Esophagus squamous epithelium (tissue), 4 donors: Measurements from ENCODE around the gene RNF217.

Source experiments
- POLR2A ChIP-seq, 4 donors: fragments of 450-650 bp; IDR thresholded peaks; one replicate each; pipeline ENCODE4 v1.6.1; 2017; ENCODE audit warnings: antibody characterized with exemption in 4 of 4, mild to moderate bottlenecking in 4 of 4, moderate library complexity in 3 of 4
- TF ChIP-seq, protein P1 (sequence below), 6 experiments: fragments of 450-650 bp in 4 of 6; fragments of 200-600 bp in 2 of 6; sonication (generic) in 2 of 6; IDR thresholded peaks; one replicate each; pipeline ENCODE4 v1.5.1; 2016 to 2019; ENCODE audit warnings: antibody characterized with exemption in 6 of 6, mild to moderate bottlenecking in 4 of 6, moderate library complexity in 4 of 6

DNA sequence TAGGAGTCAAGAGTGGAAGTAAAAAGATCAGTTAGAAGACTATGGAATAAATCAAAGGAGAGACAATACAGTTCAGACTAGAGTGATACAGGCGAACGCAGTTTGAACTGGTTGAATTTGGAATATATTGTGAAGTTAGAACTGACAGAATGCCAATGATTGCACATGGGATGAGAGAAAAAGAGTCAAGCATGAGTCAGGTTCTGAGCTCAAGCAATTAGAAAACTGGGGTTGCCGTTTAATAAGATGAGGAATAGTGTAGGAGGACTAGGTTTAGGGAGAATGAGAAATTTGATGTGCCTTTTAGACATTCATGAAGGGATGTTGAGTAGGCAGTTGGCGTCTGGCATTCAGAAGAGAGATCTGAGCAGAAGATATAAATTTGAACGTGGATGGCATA is 8.0 kb downstream of the RNF217 start:
- TF ChIP-seq, protein P1, sequence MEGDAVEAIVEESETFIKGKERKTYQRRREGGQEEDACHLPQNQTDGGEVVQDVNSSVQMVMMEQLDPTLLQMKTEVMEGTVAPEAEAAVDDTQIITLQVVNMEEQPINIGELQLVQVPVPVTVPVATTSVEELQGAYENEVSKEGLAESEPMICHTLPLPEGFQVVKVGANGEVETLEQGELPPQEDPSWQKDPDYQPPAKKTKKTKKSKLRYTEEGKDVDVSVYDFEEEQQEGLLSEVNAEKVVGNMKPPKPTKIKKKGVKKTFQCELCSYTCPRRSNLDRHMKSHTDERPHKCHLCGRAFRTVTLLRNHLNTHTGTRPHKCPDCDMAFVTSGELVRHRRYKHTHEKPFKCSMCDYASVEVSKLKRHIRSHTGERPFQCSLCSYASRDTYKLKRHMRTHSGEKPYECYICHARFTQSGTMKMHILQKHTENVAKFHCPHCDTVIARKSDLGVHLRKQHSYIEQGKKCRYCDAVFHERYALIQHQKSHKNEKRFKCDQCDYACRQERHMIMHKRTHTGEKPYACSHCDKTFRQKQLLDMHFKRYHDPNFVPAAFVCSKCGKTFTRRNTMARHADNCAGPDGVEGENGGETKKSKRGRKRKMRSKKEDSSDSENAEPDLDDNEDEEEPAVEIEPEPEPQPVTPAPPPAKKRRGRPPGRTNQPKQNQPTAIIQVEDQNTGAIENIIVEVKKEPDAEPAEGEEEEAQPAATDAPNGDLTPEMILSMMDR (IDR thresholded peaks at IDR 0.05), result no peak
- TF ChIP-seq POLR2A (IDR thresholded peaks at IDR 0.05), result no peak
